HG02884 (cell line): ENCODE measurements around the gene SEC22C.
A peak's percentile ranks its signal among the peaks of the same experiment; 100 is the strongest.
"Not testable (repeated sequence)": the region's sequence is repeated elsewhere in the genome, so short reads cannot be mapped to it uniquely, and the experiment has no call there.

ENCODE experiments used
- ATAC-seq: cut with Tn5 transposase; IDR thresholded peaks from one replicate; pipeline ENCODE4 v1.9.1; 2021; ENCODE audit warnings: mild to moderate bottlenecking, moderate library complexity; ENCODE audit not compliant: unreplicated experiment

The SEC22C gene, protein sequence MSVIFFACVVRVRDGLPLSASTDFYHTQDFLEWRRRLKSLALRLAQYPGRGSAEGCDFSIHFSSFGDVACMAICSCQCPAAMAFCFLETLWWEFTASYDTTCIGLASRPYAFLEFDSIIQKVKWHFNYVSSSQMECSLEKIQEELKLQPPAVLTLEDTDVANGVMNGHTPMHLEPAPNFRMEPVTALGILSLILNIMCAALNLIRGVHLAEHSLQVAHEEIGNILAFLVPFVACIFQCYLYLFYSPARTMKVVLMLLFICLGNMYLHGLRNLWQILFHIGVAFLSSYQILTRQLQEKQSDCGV

DNA sequence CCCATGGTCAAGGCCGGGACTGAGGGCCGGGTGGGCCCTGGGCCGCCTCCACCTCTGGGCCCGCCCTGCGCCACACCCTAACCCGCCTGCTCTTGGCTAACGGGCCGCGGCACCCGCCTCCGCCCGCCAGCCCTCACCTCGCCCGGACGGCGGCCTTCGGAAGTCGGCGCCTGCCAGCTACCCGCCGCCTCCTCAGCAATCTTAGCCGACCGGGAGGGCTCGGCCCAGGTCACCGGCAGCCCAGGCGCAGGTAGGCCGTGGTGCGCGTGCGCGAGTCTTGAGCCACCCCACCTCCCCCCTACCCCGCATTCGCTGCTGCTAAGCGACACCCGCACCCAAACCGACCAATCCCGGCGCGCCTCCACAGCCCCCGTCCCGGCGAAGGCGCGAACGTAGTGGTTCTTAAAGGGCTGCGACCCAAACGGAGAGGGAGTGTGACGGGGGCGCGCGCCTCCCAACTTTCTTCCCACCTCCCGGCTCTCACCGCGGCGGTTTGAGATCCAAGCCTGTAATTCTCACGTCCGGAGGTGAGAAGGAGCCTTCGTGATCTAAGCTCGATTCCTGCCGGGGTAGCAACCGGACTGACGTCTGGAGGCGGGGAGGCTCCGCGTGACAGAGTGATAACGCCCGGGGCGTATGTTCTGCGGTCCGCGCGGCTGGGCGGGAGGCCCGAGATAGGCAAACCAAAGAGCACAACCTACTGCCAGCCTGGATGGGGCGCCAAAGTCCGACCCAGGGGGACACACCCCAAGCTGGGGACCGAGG lies at the start of gene SEC22C:
Gene SEC22C (minus strand): TSS at position 259 of the 765 bp plus-strand sequence. CDS start 12,921 bp downstream, outside the sequence.
- peak; percentile 88 for ATAC-seq

DNA sequence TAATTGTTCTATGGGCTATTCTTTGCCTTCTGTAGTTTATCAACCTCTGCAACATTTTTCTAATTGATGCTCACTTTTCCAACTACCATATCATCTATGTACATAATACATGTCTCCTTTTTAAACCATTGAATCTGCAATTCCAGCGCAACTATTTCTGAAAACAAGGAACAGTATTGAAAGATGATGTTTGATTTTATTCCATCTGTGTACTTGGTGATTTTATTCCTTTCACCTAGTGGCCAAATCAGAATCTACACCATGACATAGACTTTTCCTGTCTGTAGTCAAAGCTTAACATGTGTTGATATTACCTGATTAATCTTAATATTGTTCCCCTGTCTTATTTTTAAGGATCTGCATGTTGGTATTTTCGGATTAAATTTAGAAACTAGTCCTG lies 31.7 kb upstream of the SEC22C start:
- no peak for ATAC-seq

DNA sequence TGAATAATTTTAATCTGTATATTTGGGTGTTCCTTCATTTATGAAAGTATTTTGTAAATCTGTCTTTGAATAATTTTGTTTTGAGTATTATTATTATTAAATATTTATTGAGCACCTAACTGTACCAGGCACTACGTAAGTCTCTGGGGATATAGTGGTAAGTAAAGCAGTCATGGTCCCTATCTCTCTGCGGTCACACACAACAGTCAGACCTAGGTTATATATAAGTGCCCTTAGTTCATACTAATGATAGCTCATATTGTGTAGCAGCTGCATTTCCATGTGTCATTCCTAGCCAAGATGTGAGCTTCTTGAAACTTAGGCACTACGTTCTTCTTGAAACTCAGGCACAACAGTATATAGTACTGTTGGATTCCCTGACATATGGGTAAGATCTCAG lies 31.2 kb upstream of the SEC22C start:
- ATAC-seq = no peak

DNA sequence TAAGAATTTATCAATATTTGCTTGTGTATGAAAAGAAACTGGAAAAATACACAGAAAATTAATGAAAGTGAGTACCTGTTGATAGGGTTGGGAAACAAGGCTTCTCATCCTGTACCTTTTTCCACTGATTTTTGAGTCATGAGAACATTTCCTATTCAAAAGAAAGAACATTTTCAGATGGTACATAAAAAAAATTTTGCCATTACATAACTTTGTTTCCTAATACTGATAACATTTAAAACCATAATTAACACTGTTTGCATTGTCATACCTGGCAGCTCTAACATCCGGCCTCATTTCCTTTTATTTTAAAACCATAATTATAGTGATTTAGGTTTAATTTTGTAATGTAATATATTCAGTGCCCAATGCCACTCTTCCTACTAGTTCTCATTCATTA lies 30.4 kb upstream of the SEC22C start:
- ATAC-seq = no peak

DNA sequence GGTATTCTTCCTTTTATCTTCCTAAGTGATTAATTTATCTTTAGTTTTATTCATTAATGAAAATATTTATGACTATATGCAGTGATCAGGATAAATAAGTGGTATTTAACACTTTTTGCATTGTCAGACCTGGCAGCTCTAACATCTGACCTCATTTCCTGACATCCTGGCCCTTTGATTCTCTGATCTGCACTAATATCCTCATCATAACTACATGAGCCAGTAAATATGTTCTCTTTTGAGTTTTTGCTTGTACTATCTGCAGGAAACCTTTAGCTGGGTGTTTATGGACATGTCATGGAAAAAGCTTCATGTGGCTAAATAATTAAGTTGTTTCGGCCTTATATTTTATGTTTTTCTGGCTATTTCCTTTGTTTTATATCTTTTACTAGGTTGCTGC lies 29.2 kb upstream of the SEC22C start:
- ATAC-seq = no peak

DNA sequence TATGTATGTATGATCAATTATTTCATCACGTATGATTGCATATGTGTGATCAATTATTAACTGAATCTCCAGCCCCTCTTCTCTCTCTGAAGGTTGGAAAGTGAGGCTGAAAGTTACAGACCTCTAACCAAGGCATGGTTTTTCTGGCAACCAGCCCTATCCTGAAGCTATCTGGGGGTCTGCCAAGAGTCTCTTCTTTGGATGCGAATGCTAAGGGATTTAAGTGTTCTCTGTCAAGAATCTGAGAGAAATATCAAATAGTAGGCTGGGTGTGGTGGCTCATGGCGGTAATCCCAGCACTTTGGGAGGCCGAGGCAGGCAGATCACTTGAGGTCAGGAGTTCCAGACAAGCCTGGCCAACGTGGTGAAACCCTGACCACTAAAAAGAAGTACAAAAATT lies 26.8 kb upstream of the SEC22C start:
- ATAC-seq = no peak

DNA sequence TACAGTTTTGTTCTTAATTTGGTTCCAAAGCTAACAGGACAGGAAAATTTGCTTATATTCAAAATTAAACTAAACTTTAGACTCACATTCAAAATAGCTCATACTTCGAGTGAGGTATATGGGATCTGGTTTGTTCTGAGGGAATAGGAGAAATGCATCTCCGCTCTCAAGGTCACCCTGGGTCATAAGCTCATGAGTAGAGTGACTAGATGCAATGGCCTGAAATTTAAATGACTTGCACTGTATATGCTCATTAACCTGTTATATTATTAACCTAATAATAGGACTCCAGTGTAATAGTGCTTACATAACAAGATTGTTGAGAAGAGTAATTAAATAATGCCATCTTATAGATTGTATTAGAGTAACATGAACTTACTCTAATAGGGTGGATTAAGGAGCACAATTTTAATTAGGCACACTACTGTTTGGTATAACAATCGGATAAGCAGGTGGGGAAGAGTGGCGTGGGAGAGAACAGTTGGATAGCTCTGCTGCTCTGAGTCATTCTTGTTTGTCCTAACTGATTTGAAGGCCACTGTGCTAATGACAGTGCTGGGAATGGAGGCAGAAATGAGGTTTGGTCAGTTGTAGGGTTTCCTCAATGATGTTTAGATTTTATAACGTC lies 23.9 kb upstream of the SEC22C start:
- ATAC-seq = no peak

DNA sequence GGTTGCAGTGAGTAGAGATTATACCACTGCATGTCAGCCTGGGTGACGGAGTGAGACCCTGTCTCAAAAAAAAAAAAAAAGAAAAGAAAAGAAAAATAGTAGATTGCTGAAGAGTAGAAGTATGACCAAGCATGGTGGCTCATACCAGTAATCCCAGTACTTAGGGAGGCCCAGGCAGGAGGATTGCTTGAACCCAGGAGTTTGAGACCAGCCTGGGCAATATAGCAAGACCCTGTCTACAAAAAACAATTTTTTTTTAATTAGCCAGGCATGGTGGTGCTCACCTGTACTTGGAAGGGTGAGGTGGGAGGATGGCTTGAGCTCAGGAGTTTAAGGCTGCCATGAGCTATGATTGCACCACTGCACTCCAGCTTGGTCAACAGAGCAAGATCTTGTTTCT lies 21.2 kb upstream of the SEC22C start:
- ATAC-seq = no peak

DNA sequence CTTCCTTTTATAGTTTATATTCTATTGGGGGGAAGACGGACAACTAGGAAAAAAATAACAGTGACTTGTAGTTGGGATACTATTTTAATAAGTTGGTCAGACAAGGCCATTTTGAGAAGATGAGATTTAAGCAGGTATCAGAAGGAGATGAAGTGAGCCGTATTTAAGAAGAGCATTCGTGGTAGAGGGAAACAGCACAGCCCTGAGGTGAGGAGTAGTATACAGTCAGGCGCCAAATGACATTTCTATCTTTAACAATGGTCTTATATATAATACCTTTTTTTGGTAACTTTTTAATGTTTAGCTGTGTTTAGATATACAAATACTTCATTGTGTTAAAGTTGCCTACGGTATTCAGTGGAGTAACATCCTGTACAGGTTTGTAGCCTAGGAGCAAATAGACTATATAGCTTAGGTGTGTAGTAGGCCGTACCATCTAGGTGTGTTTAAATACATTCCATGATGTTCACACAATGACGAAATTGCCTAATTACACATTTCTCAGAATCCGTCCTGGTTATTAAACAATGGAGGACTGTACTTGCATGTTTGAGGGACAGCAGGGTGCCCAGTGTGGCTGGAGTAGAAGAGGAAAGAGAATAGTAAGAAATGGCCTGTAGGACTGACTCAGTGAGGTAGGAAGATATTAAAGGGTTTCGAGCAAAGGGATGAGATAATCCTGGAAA lies 20.3 kb upstream of the SEC22C start:
- ATAC-seq = no peak

DNA sequence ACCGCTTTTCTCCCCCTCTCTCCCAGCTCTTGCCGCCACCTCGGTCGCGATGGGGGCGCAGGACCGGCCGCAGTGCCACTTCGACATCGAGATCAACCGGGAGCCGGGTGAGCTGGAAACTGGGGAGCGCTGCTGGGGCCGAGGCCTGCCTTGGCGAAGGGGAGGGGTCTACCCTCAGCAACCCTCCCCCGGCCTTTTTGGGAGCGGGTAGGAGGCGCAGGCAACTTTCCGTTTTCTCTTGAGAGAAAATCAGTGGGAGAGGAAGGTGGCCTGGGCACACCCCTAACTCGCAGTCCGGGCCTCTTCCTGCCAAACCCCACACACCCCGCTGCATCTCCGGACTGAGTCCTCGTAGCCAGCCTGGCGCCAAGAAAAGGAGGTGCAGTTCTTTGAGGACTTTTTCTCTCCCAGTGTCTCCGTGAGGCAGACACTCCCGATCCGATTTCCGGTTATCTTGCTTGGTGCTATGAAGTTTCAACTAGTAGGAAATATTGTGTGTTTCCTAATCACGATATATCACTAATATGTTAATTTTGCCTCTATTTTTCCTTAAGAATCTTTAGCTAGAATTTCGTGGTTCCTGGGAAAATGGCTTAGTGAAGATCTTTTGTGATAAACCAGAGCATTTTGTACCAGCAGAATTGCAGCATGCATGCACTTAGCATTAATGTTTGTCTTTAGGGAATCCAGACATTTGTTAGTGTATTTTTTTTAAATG lies 19.4 kb upstream of the SEC22C start:
- ATAC-seq = peak; percentile 18

DNA sequence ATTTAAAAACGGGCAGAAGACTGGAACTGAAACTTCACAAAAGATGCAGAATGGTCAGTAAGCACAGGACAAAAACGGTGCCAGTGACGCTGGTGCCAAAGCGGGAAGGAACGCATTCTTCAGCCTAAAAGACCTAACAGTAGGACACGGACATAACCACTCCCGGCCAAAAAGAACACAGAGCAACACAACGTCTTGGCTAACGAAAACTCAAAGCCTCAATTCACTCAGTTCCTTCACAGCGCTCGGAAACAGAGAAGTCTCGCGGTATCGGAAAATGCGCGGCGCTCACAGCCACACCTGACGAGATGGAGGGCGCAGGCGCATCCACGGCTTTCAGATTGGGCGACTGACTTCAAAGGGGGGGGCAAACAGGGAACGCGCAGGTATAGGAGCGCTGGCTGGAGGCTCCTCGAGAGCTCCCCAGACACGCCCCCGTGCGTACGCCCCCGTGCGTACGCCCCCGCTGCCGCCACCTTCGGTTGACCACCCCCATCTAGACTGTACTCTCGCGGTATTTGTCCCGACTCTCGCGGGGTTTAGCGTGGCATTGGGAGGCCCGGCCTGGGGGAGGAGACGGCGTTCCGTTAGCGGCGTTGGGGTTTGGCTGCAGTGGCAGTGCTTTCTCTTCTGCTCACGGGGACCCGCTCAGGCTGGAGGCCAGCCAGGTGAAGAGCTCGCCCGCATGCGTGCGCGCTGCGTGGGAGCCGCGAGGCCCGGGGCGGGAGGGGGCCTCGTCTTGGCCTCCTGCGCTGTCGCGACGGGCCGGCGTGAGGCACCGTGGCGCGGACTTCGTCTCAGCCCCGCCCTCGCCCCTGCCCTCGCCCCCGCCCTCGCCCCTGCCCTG lies 18.6 kb upstream of the SEC22C start, which contains the start of gene NKTR:
Gene NKTR (plus strand): TSS at position 576 of the 847 bp plus-strand sequence. CDS start 321 bp downstream, outside the sequence.
- ATAC-seq = peak; percentile 74

DNA sequence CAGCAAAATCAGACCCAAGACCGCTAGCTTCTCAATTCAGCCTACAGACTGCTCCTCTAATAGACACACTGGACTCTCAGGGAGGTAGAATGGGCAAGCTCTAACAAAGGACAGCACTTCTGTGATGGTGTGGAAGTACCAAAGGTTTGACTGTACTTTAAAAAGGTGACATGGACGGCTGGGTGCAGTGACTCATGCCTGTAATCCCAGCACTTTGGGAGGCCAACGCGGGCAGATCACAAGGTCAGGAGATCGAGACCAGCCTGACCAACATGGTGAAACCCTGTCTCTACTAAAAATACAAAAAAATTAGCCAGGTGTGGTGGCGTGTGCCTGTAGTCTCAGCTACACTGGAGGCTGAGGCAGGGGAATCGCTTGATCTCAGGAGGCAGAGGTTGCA lies 15.3 kb upstream of the SEC22C start:
- not testable (repeated sequence) for ATAC-seq

DNA sequence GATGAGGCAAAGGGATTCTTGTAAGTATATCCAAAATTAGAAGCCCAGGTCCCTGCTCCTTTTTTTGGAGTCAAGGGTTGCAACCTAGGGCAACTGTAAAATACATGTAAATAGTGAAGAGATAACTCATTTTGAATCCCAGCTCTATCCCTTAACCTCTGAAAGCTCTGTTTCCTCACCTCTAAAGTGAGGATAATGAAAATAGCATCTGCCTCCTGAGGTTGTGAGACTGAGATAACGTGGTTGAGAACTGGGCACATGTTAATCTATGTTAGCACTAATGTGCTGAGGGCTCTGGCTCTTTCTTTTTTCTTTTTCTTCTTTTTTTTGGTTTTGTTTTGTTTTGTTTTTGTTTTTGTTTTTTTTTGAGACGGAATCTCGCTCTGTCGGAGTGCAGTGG lies 13.9 kb upstream of the SEC22C start:
- ATAC-seq = no peak

DNA sequence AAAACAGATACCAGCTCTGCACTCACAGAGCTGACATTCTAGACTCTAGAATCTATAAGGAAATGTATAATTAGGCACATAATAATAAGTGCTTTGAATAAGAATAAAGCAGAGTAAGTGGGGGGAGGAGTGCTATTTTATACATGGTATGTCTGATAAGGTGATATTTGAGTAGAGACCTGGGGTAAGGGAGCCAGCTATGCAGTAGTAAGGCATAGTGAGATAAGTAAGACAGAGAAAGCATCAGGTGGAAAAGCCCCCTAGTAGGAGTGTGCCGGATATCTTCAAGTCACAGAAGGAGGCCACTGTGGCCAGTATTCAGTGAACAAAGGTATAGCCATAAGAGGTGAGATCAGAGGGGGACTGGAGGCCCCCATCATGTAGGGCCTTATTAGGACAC lies 11.9 kb upstream of the SEC22C start:
- no peak for ATAC-seq

DNA sequence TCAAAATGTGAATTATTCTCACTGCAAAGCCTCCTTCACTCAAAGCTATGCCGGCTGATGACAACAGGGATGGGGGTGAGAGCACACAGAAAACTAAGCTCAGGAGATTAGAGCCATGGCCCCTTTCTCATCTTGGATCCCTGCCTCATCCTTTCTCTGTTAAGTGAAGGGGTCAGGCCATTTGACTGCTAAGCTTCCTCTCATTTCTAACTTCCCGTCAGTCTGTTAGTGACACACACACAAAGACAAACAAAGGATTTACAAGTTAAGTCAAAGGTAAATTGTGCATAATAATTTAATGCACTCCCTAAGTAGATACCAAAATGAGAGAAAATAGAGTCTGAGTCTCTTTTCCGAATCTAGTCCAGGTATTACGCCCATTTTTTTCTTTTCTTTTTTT lies 10.0 kb upstream of the SEC22C start:
- ATAC-seq = no peak

DNA sequence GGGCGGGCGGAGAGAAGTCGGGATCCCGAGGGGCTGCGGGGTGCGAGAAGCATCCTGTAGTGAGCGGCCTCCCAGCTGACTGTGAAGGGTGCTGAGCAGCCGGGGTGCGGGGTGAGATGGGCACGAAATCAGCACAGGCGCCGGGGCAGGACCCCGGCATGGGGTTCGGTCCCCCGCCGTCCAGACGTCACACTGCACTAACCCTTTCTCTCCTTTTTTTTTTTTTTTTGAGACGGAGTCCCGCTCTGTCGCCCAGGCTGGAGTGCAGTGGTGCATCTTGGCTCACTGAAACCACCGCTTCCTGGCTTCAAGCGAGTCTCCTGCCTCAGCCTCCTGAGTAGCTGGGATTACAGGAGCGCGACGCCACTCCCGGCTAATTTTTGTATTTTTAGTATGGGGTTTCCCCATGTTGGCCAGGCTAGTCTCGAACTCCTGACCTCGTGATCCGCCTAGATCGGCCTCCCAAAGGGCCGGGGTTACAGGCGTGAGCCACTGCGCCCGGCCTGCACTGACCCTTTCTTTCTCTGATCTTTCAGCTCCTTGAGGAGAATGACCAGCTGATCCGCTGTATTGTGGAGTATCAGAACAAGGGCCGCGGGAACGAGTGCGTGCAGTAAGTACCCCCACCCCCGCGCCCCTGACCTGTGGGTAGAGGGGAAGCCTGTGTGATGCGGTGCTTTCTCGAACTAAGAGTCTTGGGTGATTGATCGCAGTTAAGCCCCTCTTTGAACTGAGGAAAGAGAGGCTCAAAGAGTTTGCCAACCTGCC lies 9.4 kb upstream of the SEC22C start:
- no peak for ATAC-seq

DNA sequence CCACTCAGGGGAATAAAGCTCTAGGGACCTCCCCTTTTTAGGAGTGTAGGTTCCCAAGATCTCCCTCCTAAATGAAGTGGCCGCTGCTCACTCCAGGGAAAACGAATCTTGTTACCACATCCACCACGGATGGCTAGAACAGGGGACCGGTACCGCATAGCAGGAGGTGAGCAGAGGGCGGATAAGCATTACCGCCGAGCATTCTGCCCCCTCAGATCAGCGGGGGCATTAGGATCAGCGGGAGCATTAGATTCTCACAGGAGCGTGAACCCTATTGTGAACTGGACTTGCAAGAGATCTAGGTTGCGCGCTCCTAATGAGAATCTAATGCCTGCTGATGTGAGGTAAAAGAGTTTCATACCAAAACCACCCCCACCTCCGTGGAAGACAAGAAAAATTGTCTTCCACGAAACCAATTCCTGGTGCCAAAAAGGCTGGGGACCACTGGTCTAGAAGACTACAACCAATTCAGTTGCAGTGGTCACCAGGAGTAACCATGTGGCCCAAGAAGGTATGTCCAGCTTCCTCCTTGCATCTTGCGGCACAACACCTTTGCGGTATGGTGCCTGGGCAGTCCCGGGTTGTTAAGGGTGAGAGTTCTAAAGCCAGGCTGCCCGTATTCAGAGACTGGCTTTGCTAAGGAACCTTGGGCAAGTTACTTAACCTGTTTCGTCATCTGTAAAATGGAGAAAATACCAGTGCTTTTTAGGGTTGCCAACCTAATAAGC lies 7.8 kb upstream of the SEC22C start:
- ATAC-seq = no peak

DNA sequence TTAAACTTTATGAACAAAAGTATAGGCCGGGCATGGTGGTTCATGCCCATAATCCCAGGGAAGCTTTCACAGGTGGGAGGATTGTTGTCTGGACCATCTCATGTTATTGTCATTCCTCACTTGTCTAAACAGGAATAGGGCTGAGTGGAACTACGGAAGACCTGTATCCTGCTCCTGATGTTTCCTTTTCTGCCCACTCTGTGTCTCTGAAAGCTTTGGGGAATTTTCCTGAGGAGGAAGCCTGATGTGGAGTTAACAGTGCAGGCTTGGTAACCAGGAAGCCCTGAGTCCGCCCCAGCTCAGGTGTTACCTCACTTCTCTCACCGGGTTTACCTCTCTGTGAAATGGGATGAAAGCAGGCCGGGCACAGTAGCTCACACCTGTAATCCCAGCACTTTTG lies 6.9 kb upstream of the SEC22C start:
- no peak for ATAC-seq
